Kasumi-1 (cell line): ENCODE data around the gene HIRIP3.
"Not testable (repeated sequence)": the region's sequence is repeated elsewhere in the genome, so short reads cannot be mapped to it uniquely, and the experiment has no call there.

Experiments used
- DNase-seq, 2 experiments: peaks; one replicate each; lab custom pipeline; 2025; lab: John Stamatoyannopoulos, UW

The HIRIP3 gene

GRCh38 chr16:29995324-29995910, at the start of gene HIRIP3:
Gene HIRIP3 (minus strand): TSS chr16:29995617. CDS start chr16:29995605, 12 bp downstream.
- peak; percentile 33 to 37 for DNase-seq

- peak in 1 of 2 experiments; percentile 10 for DNase-seq
Measured at GRCh38 chr16:30041841-30042240, 46.4 kb upstream of the HIRIP3 start.

GRCh38 chr16:30040690-30041089, 45.3 kb upstream of the HIRIP3 start:
- DNase-seq, result not testable (repeated sequence)

- DNase-seq, result peak in 1 of 2 experiments; percentile 43
Measured at GRCh38 chr16:30040221-30040620, 44.8 kb upstream of the HIRIP3 start.

- DNase-seq, result no peak
Measured at GRCh38 chr16:30033270-30033669, 37.9 kb upstream of the HIRIP3 start.

- peak; percentile 40 to 41 for DNase-seq
Measured at GRCh38 chr16:30032083-30032819, 36.8 kb upstream of the HIRIP3 start.

GRCh38 chr16:30031477-30031918, 36.1 kb upstream of the HIRIP3 start:
- DNase-seq, result no peak

- no peak for DNase-seq
Measured at GRCh38 chr16:30030841-30031413, 35.5 kb upstream of the HIRIP3 start, which contains the start of gene TLCD3B. Gene TLCD3B (minus strand): TSS chr16:30031271. CDS start chr16:30030527, 744 bp downstream.

- no peak for DNase-seq
Measured at GRCh38 chr16:30030011-30030685, 34.7 kb upstream of the HIRIP3 start.

GRCh38 chr16:30028438-30029076, 33.1 kb upstream of the HIRIP3 start:
- no peak for DNase-seq

GRCh38 chr16:30027588-30028437, 32.4 kb upstream of the HIRIP3 start:
- DNase-seq, result no peak

- no peak for DNase-seq
Measured at GRCh38 chr16:30026449-30026848, 31.0 kb upstream of the HIRIP3 start.

GRCh38 chr16:30025574-30025973, 30.2 kb upstream of the HIRIP3 start:
- DNase-seq, result no peak

GRCh38 chr16:30025156-30025555, 29.7 kb upstream of the HIRIP3 start:
- DNase-seq, result no peak

- DNase-seq, result no peak
Measured at GRCh38 chr16:30024451-30024850, 29.0 kb upstream of the HIRIP3 start.

- no peak for DNase-seq
Measured at GRCh38 chr16:30023586-30023985, 28.2 kb upstream of the HIRIP3 start.

GRCh38 chr16:30022887-30023286, 27.5 kb upstream of the HIRIP3 start, which contains the start of gene C16orf92:
Gene C16orf92 (plus strand): TSS chr16:30023198. CDS start chr16:30023341, 143 bp downstream.
- no peak for DNase-seq

GRCh38 chr16:30018731-30019158, 23.3 kb upstream of the HIRIP3 start:
- no peak for DNase-seq

GRCh38 chr16:30017937-30018336, 22.5 kb upstream of the HIRIP3 start:
- not testable (repeated sequence) for DNase-seq

- no peak for DNase-seq
Measured at GRCh38 chr16:30017277-30017656, 21.9 kb upstream of the HIRIP3 start.
